Measurements from ENCODE around the gene ARPC5L.

- TF ChIP-seq TAF1 (IDR thresholded peaks at IDR 0.05; ENCODE audit: borderline replicate concordance, insufficient read depth, low read length) (no peak), REST (IDR thresholded peaks at IDR 0.05; ENCODE audit: insufficient read depth in 1 of 2, low read depth in 2 of 2, low read length in 2 of 2) (no peak), POLR2AphosphoS5 (IDR thresholded peaks at IDR 0.05; ENCODE audit: low read depth, low read length) (no peak), SIN3A (IDR thresholded peaks at IDR 0.05; ENCODE audit: borderline replicate concordance, insufficient read depth, low read length) (no peak)
Measured at GRCh38 chr9:124852121-124852828, 9.7 kb upstream of the ARPC5L start.
